ENCODE data around the gene SLC9A5. TPM values are rescaled to one million over a fixed set of nuclear protein-coding genes. Genes with fewer than 3 reads are reported as not detected.

Gene SLC9A5
- total RNA-seq, 4 donors from 2014 or later, result 0.19 TPM; not detected in 3

DNA sequence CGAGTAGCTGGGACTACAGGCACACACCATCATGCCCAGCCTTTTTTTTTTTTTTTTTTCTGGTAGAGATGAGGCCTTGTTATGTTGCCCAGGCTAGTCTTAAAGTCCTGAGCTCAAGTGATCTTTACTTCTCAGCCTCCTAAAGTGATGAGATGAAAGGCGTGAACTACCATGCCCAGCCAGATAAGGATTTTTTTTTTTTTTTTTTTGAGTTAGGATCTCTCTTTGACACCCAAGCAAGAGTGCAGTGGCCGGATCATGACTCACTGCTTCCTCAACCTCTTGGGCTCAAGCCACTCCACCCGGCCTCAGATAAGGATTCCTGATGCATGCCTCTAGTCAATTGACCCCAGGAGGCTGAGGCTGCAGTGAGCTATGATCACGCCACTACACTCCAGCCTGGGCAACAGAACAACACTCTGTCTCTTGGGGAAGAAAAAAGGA lies 19.4 kb downstream of the SLC9A5 start:
- H3K4me1 ChIP-seq, result no peaks in the 10 kb centered on the region
- 50 to 51% methylated on average over 4 to 5 of the region's 5 CpGs for WGBS, 2 donors
- H3K36me3 ChIP-seq, result peaks cover 0 to 7% (median 0%) of the 10 kb centered on the region in 3 donors
- intact Hi-C loops (cut with DNase I), result no loop called here
- H3K9me3 ChIP-seq, result no peaks in the 10 kb centered on the region
- no peak for DNase-seq
- H3K27me3 ChIP-seq, result peaks cover 0 to 14% (median 0%) of the 10 kb centered on the region in 4 donors
- H3K4me3 ChIP-seq, result no peak overlapping the region
- TF ChIP-seq CTCF (IDR thresholded peaks at IDR 0.05) (no peak), POLR2A (IDR thresholded peaks at IDR 0.05) (no peak)
- no peak overlapping the region for H3K27ac ChIP-seq

DNA sequence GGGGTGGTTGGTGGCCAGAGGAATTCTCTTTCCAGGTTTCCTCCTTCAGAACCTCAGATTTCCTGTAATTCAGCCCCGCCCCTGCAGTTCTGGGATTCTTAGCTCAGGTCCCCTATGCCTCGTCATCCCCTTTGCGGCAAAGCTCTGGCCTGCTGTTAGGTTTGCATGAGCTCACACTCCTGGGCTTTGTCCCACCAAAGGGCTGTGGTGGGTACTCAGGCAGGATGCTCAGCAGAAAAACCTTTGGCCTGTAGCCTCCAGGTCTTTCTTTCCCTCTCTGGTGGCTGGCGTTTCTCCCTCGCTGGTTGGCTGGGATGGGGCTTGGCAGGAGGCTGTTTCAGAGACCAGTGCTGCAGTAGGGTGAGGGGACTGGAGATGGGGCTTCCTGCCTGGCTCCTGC lies 21.0 kb downstream of the SLC9A5 start:
- no peak overlapping the region for H3K27ac ChIP-seq
- H3K36me3 ChIP-seq, result peaks cover 0 to 7% (median 0%) of the 10 kb centered on the region in 3 donors
- intact Hi-C loops (cut with DNase I), result no loop called here
- DNase-seq, result no peak
- H3K4me1 ChIP-seq, result no peaks in the 10 kb centered on the region
- WGBS, 2 donors, result 36 to 48% methylated on average over 4 to 5 of the region's 5 CpGs
- H3K27me3 ChIP-seq, result no peaks in the 10 kb centered on the region
- no peak overlapping the region for H3K4me3 ChIP-seq
- no peak for TF ChIP-seq CTCF (IDR thresholded peaks at IDR 0.05)
- no peak for TF ChIP-seq POLR2A (IDR thresholded peaks at IDR 0.05)
- no peaks in the 10 kb centered on the region for H3K9me3 ChIP-seq

- H3K27me3 ChIP-seq, result no peaks in the 10 kb centered on the region
- DNase-seq, result no peak
- intact Hi-C loops (cut with DNase I), result no loop called here
- peaks cover 0 to 15% (median 0%) of the 10 kb centered on the region in 3 donors for H3K36me3 ChIP-seq
- H3K27ac ChIP-seq, result no peak overlapping the region
- WGBS, 2 donors, result 67 to 86% methylated on average over 1 to 8 of the region's 11 CpGs
- no peak overlapping the region for H3K4me3 ChIP-seq
- TF ChIP-seq POLR2A (IDR thresholded peaks at IDR 0.05) (no peak), CTCF (IDR thresholded peaks at IDR 0.05) (no peak)
- H3K9me3 ChIP-seq, result no peaks in the 10 kb centered on the region
- H3K4me1 ChIP-seq, result no peaks in the 10 kb centered on the region
Measured at GRCh38 chr16:67270931-67271338, 22.2 kb downstream of the SLC9A5 start.

- Histone ChIP-seq H3K4me3 (no peak overlapping the region), H3K27ac (no peak overlapping the region), H3K36me3 (peaks cover 0 to 19% (median 3%) of the 10 kb centered on the region in 3 donors), H3K9me3 (no peaks in the 10 kb centered on the region), H3K4me1 (no peaks in the 10 kb centered on the region), H3K27me3 (no peaks in the 10 kb centered on the region)
- no peak for DNase-seq
- intact Hi-C loops (cut with DNase I), result no loop called here
- WGBS, 2 donors, result 96 to 97% methylated on average over 3 to 4 of the region's 4 CpGs
- TF ChIP-seq POLR2A (IDR thresholded peaks at IDR 0.05) (no peak), CTCF (IDR thresholded peaks at IDR 0.05) (no peak)
Measured at GRCh38 chr16:67271446-67271845, 22.7 kb downstream of the SLC9A5 start.

- Histone ChIP-seq H3K9me3 (no peaks in the 10 kb centered on the region), H3K27me3 (no peaks in the 10 kb centered on the region), H3K27ac (no peak overlapping the region), H3K4me3 (no peak overlapping the region), H3K36me3 (peaks cover 0 to 30% (median 6%) of the 10 kb centered on the region in 3 donors), H3K4me1 (peaks cover 20 to 37% (median 23%) of the 10 kb centered on the region in 3 donors)
- no peak for DNase-seq
- WGBS, 2 donors, result 87 to 88% methylated on average over 2 of the region's 2 CpGs
- TF ChIP-seq POLR2A (IDR thresholded peaks at IDR 0.05) (no peak), CTCF (IDR thresholded peaks at IDR 0.05) (no peak)
- intact Hi-C loops (cut with DNase I), result no loop called here
Measured at GRCh38 chr16:67275321-67275720, 26.5 kb downstream of the SLC9A5 start.

Data from esophagus squamous epithelium (tissue), 5 donors.